ENCODE measurements around the gene FBXW4.

- TF ChIP-seq EGR1 (IDR thresholded peaks at IDR 0.05) (no peak), NFIC (IDR thresholded peaks at IDR 0.05) (no peak), EP300 (IDR thresholded peaks at IDR 0.05; ENCODE audit: borderline replicate concordance) (no peak), USF1 (IDR thresholded peaks at IDR 0.05) (no peak), MAX (IDR thresholded peaks at IDR 0.05) (no peak), RAD21 (IDR thresholded peaks at IDR 0.05; ENCODE audit: low read depth) (no peak), YY1 (IDR thresholded peaks at IDR 0.05; ENCODE audit: low read depth) (no peak), TAF1 (IDR thresholded peaks at IDR 0.05; ENCODE audit: low read depth) (no peak), TEAD4 (IDR thresholded peaks at IDR 0.05) (no peak), CEBPB (IDR thresholded peaks at IDR 0.05) (no peak), FOXM1 (IDR thresholded peaks at IDR 0.05; ENCODE audit: borderline replicate concordance, low read depth) (no peak), CREB1 (IDR thresholded peaks at IDR 0.05; ENCODE audit: low read depth) (no peak)
- TF ChIP-seq, protein P1, sequence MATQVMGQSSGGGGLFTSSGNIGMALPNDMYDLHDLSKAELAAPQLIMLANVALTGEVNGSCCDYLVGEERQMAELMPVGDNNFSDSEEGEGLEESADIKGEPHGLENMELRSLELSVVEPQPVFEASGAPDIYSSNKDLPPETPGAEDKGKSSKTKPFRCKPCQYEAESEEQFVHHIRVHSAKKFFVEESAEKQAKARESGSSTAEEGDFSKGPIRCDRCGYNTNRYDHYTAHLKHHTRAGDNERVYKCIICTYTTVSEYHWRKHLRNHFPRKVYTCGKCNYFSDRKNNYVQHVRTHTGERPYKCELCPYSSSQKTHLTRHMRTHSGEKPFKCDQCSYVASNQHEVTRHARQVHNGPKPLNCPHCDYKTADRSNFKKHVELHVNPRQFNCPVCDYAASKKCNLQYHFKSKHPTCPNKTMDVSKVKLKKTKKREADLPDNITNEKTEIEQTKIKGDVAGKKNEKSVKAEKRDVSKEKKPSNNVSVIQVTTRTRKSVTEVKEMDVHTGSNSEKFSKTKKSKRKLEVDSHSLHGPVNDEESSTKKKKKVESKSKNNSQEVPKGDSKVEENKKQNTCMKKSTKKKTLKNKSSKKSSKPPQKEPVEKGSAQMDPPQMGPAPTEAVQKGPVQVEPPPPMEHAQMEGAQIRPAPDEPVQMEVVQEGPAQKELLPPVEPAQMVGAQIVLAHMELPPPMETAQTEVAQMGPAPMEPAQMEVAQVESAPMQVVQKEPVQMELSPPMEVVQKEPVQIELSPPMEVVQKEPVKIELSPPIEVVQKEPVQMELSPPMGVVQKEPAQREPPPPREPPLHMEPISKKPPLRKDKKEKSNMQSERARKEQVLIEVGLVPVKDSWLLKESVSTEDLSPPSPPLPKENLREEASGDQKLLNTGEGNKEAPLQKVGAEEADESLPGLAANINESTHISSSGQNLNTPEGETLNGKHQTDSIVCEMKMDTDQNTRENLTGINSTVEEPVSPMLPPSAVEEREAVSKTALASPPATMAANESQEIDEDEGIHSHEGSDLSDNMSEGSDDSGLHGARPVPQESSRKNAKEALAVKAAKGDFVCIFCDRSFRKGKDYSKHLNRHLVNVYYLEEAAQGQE (IDR thresholded peaks at IDR 0.05; ENCODE audit: low read depth) = no peak
Measured at GRCh38 chr10:101658975-101659374, 36.0 kb downstream of the FBXW4 start.
